OCI-M2 (cell line): Measurements from ENCODE around the gene ETAA1.

Experiments used
- DNase-seq: peaks from one replicate; lab custom pipeline; 2025; ENCODE audit not compliant: unreplicated experiment; lab: John Stamatoyannopoulos, UW

The ETAA1 gene

GRCh38 chr2:67397143-67397986 lies at the start of gene ETAA1:
TSS of gene ETAA1 (plus strand) at chr2:67397333. CDS start at chr2:67397449, 116 bp downstream.
- peak; percentile 56 for DNase-seq

DNA sequence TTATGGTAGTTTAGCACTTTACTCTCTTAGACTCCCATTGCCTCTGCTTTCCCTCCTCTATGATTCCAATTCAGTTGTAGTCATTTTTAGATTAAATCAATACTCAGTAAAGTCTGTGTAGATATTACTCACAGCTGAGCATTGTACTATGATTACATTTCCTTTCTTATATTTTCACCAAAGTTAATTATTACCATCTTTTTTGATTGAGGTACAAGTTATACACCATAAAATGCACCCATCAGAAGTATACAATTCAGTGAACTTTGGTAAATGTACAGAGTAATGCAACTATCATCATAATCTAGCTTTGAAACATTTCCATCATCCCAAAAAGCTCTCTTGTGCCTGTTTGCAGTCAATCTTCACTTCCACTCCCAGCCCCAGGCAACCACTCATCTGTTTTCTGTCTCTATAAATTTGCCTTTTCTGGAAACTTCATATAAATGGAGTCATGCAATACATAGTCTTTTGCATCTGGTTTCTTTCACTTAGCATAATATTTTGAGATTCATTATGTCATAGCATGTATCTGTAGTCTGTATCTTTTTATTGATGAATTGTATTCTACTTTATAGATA lies 30.2 kb upstream of the ETAA1 start:
- no peak for DNase-seq

GRCh38 chr2:67374481-67374880 lies 22.7 kb upstream of the ETAA1 start:
- DNase-seq: no peak

DNA sequence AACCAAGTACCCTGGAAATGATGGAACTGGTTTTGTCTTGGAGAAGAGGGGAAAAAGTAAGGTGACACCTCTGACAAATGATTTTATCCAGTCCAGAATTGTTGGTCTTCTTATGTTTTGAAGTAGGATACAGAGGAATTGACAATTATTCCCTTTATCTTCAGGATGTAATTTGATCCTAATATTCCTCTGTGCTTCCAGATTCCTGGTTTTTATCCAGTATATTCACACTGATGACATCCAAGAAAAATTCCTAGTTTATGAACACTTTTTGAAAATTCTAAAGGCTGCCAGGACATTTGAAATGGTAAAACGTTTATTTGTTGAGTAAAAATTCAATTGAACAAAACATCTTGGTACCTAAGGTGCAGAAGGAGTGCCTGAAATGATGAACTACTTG lies 22.2 kb upstream of the ETAA1 start:
- DNase-seq: no peak

DNA sequence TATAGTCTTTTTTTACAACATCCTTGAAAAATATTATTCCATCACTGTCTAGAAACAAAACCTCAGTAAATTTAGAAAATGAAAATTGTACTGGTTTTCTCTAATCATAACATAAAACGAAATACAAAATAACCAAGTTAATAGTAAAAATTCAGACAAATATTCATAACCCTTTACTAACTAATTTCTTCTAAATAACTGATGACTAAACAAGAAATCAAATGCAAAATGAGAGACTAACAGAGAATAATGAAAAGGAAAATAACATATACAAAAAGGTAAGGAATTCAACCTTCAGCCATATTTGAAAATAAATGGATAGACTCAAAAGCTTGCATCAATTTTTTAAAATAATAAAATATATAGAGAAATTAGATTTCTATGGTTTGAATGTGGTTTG lies 18.6 kb upstream of the ETAA1 start:
- no peak for DNase-seq

DNA sequence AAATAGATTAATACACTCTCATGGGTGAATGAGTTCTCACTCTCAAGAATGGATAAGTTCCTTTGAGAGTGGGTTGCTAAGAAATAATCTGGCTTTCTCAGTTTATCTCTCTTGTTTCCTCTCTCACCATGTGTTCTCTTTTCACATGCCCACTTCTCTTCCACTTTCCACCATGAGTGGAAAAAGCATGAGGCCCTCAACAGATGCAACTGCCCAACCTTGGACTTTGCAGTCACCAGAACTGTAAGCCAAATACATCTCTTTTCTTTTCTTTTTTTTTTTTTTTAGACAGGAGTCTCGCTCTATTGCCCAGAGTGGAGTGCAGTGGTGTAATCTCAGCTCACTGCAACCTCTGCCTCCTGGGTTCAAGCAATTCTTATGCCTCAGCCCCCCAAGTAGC lies 18.1 kb upstream of the ETAA1 start:
- no peak for DNase-seq

DNA sequence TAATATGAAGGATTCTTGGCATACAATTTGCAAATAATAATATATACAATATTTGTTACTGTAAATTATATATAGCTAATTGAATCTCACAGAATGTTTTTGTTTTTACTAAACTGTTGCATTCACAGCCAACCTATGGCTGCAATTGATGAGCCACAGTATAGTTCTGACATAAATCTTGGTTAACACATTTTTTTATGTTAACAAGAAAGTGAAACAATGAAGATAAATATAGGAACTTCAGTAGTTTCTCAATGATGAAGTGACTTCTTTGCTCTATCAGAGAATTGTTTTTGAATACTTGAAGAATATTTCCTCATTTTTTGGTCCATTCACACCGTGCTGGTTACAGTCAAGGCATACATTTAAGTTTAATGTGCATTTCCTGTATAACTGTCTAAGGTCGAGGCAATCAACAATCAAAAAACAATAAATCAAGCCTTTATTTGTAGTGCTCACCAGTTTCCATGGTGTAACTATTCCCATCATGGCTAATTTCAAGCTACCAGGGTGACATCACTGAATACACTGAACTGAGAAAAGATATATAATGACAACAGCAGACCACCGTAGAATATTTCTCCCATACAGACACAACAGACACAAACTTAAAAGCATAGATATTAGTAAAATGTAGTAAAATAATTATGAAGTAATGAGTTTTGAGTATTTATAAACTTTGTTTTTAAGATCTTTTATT lies 12.9 kb upstream of the ETAA1 start:
- DNase-seq: no peak

DNA sequence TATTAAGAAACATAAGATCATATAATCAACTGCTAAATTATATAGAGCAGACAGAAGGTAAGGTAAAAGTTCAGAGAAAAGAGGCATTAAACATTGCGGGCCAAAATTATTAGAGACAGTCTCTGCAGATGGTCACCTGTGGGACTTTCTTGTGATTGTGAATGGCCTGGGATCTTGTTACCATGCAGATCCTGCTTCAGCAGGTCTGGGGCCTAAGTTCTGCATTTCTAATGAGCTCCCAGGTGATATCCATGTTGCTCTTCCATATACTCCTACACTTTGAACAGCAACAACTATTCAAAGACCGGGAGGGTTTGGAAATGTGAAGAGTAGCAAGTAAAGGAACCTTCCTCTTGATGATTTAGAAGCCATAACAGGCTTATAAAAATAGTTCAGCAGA lies 8.5 kb upstream of the ETAA1 start:
- no peak for DNase-seq

DNA sequence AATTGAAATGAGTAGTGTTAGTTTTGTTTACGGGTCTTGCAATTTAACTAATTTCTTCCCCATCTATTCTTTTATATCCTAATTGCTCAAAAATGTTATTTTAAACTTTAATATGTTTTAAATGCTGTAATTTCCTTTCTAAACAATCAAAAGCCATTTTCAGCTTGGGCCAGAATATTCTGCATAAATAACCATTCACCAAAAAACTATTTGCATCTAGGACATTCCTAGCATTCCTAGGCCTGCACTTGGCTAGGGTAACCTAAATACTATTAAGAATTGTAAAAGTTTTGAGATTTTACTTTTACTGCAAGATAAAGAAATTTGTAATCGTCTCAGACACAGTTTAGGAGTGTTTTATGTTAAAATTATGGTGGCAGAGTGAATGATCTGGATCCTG lies 7.8 kb upstream of the ETAA1 start:
- DNase-seq: no peak

DNA sequence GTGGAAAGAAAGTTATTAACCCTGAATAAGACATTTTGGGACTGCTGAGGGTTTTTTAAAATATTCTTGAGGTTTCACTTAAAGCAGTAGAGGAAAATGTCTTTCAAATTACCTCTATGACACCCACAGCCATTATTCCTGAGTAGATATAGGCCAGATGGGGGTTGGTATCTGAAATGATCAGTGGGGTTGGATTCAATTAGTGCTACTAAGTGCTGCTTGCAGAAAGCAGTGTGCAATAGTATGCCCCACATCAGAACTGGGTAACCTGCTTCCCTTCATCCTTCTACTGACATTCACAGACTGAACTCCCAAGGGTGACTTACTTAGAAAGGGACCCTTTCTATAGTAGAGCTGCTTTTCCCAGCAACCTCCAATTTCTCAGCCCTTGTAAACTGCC lies 7.3 kb upstream of the ETAA1 start:
- no peak for DNase-seq

GRCh38 chr2:67393237-67393636 lies 3.9 kb upstream of the ETAA1 start:
- DNase-seq: no peak

- DNase-seq: no peak
These were observed 2.4 kb upstream of the ETAA1 start for GRCh38 chr2:67394734-67395133.

DNA sequence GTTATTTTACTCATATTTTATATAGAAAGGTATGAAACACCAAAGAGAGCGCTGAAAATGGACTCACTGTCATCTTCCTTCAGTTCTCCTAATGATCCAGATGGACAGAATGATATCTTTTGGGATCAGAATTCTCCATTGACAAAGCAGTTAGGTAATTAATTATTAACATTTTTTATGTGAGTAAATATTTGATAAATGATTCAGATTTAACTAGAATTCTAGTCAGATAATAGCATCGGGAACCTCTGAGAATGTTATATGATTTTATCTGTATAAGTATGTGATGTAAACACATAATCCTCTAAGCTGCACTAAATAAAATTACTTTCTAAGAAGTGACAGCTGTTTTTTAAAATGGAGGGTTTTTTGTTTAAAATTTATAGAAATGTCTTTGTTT lies 2.0 kb downstream of the ETAA1 start:
- no peak for DNase-seq

DNA sequence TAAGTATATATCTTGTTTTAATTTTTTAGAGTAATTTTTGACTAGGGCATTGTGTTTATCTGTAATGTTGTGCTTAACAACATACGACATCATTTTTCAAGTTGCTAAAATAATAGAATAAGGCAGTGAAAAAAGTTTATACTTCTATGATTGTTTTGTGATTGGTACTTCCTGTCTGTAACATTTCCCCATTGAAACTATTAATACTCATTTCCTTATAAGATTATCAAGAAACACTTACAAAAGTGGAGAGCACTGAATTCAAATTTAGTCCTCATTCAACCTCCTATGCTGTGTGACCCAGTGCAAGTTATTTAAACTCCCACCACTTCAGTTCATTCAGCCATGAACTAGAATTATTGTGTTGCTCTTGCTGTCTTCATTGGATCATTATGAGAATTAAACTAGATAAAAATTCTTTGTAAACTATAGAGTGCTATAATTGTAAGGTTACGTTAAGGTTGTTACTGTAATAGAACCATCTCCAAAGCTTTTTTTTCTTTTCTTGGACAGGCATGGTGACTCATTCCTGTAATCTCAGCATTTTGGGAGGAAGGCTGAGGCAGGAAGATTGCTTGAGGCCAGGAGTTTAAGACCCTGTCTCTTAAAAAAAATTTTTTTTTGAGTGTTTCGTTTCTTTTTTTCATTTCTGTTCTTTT lies 2.8 kb downstream of the ETAA1 start:
- DNase-seq: no peak

DNA sequence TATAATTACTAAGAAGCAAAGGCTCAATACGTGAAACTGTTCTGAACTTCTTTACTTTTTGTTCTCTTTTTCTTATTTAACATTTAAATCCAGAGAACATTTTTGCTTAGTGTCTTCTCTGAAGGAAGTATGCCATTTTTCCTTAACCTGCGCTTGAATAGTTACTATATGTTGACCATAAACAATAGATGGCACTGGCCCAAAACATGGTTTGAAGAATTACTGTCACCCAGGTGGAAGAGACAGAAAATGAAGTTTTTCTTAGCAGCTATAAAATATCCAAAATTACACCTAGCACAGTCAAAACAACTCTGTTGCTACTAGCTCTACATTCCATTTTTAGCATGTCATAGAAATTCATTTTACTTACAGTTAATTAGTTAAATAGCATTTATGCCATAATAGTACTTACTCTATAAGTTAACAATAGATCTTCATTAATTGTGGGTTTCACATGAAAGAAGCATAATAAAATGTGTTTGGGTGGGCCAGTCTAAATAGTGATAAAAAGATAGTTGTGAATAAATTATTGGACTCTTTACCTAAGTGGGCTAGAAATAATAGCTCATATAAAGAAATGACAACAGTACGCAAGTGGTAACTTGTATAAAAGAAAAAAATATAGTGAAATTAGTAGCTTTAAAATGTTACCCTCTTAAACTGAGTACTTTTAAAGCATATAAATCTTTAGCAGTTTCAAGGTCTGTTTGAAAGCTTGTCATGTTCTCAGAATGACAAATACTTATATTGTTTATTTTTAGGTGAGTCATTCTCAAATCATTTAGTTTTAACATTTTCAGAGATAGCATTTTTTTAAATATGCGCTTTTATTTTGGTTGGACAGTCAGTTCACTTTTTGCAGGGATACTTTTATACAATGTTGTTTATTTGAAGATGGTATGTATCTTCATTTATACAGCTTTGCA lies 3.7 kb downstream of the ETAA1 start:
- DNase-seq: no peak

- no peak for DNase-seq
These were observed 11.2 kb downstream of the ETAA1 start for GRCh38 chr2:67408346-67408745.

GRCh38 chr2:67412424-67412823 lies 15.3 kb downstream of the ETAA1 start:
- DNase-seq: no peak

DNA sequence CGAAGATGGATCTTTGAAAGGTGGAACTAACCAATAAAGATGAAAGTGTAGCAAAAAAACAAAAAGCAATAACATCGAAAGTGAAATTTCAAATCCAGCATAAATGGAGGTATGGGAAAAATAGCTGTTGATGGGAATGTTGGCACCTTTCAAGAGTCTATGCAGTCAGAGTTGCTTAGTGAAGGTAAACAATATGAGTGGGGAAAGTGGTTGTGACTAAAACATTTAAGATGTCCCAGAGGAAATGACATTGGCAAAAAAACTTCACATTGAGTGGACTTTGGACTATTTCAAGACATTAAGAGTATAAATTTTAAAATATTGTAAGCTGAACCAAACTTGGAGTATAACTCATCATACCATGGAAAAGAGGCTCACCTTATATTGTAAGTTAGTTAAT lies 17.7 kb downstream of the ETAA1 start:
- no peak for DNase-seq

- no peak for DNase-seq
These were observed 19.0 kb downstream of the ETAA1 start for GRCh38 chr2:67416136-67416535.

- DNase-seq: no peak
These were observed 26.4 kb downstream of the ETAA1 start for GRCh38 chr2:67423489-67423888.

DNA sequence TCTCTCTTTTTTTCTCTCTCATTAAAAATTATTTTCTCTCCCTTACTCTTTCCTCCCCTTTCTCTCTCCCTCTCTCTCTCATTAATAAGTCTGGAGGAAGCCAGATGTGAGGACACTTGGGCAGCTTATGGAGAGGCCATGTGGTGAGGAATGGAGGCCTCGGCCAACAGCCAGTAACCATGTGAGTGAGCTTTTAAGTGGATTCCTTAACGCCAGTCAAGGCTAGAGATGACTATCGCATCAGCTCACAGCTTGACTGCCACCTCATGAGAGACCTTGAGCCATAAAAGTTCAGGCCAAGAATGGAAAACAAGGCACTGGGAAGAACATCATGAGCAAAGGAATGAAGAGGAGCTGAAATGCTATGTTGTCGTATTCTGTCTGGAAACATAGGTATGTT lies 39.1 kb downstream of the ETAA1 start:
- no peak for DNase-seq
